HG03196 (cell line): ENCODE data around the gene BEST1.

Experiments
- ATAC-seq: cut with Tn5 transposase; IDR thresholded peaks from one replicate; pipeline ENCODE4 v1.9.1; 2021; ENCODE audit not compliant: unreplicated experiment

The BEST1 gene

GRCh38 chr11:61950035-61950547, at the start of gene BEST1:
Gene BEST1 (plus strand): TSS chr11:61950351. CDS start chr11:61951807, 1,456 bp downstream.
- ATAC-seq = no peak

- ATAC-seq = no peak
These were observed 48.8 kb upstream of the BEST1 start for GRCh38 chr11:61901397-61901796.

- ATAC-seq = no peak
These were observed 47.8 kb upstream of the BEST1 start for GRCh38 chr11:61902313-61902712.

- ATAC-seq = no peak
These were observed 46.3 kb upstream of the BEST1 start for GRCh38 chr11:61903845-61904244.

- ATAC-seq = no peak
These were observed 45.6 kb upstream of the BEST1 start for GRCh38 chr11:61904539-61905048.

- no peak for ATAC-seq
These were observed 45.0 kb upstream of the BEST1 start for GRCh38 chr11:61905067-61905696.

- no peak for ATAC-seq
These were observed 44.2 kb upstream of the BEST1 start for GRCh38 chr11:61905801-61906521.

- ATAC-seq = no peak
These were observed 43.6 kb upstream of the BEST1 start for GRCh38 chr11:61906522-61906909.

GRCh38 chr11:61907282-61907681, 42.9 kb upstream of the BEST1 start:
- ATAC-seq = no peak

GRCh38 chr11:61907871-61908729, 42.1 kb upstream of the BEST1 start:
- no peak for ATAC-seq

GRCh38 chr11:61908730-61909316, 41.3 kb upstream of the BEST1 start:
- ATAC-seq = no peak

- ATAC-seq = no peak
These were observed 39.7 kb upstream of the BEST1 start for GRCh38 chr11:61910187-61911127.

GRCh38 chr11:61911128-61911700, 38.9 kb upstream of the BEST1 start:
- ATAC-seq = no peak

GRCh38 chr11:61911701-61912529, 38.2 kb upstream of the BEST1 start:
- ATAC-seq = no peak

GRCh38 chr11:61912530-61912898, 37.6 kb upstream of the BEST1 start:
- no peak for ATAC-seq

- ATAC-seq = no peak
These were observed 37.0 kb upstream of the BEST1 start for GRCh38 chr11:61912991-61913698.

GRCh38 chr11:61913699-61914395, 36.3 kb upstream of the BEST1 start:
- ATAC-seq = no peak
